ENCODE data around the gene NXT1.

The NXT1 gene

GRCh38 chr20:23391707-23392310 is 41.2 kb downstream of the NXT1 start:
- no peak for DNase-seq (ENCODE audit: low read depth)

- no peak for DNase-seq (ENCODE audit: low read depth)
Measured at GRCh38 chr20:23393996-23394775, 43.6 kb downstream of the NXT1 start.

GRCh38 chr20:23396950-23397627 is 46.5 kb downstream of the NXT1 start:
- no peak for DNase-seq (ENCODE audit: low read depth)

- no peak for DNase-seq (ENCODE audit: low read depth)
Measured at GRCh38 chr20:23397961-23398360, 47.4 kb downstream of the NXT1 start.

- no peak for DNase-seq (ENCODE audit: low read depth)
Measured at GRCh38 chr20:23399568-23400241, 49.1 kb downstream of the NXT1 start.

GRCh38 chr20:23401051-23401450 is 50.5 kb downstream of the NXT1 start:
- DNase-seq (ENCODE audit: low read depth): no peak

- no peak for DNase-seq (ENCODE audit: low read depth)
Measured at GRCh38 chr20:23403751-23404150, 53.2 kb downstream of the NXT1 start.

- DNase-seq (ENCODE audit: low read depth): no peak
Measured at GRCh38 chr20:23404196-23404595, 53.6 kb downstream of the NXT1 start.
